GM18517 (cell line): ENCODE data around the gene TBL1X.

Experiments used
- ATAC-seq: cut with Tn5 transposase; IDR thresholded peaks from one replicate; pipeline ENCODE4 v1.9.1; 2021; ENCODE audit warnings: mild to moderate bottlenecking, moderate library complexity; ENCODE audit not compliant: unreplicated experiment

TBL1X gene

DNA sequence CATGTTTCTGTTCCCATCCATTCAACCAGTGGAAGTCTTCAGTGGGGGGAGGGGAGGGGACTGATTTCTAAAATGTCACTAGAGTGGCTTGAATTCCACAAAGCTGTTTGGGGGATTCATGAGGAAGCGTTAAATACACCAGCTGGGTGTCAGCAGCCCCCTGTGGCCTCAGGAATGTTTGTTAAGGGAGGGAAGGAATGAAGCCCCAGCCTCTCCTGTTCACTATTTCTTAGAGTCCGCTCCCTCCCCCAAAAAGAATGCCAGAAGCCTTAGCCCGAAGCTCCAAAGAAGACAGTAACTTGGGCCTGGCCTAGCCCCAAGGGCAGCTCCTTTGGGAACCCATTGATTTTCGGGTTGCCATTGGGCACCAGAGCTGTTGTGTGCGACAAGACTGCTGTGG is 324.7 kb downstream of the TBL1X start:
- ATAC-seq = no peak
